ENCODE data around the gene SLIT1. TPM values are rescaled to one million over a fixed set of nuclear protein-coding genes. Genes with fewer than 3 reads are reported as not detected.
A peak's percentile ranks its signal among the peaks of the same experiment; 100 is the strongest.

SLIT1 gene
- polyA plus RNA-seq, 1 donor from 2014 or later, result 9.5 TPM

GRCh38 chr10:97100657-97101056 is 85.1 kb downstream of the SLIT1 start:
- no peak overlapping the region for H3K4me3 ChIP-seq (ENCODE audit: low read length)
- TF ChIP-seq MXI1 (conservative IDR thresholded peaks at IDR 0.05; ENCODE audit: poor library complexity, severe bottlenecking), result no peak
- no peak for TF ChIP-seq TAF1 (IDR thresholded peaks at IDR 0.05; ENCODE audit: low read depth)
- TF ChIP-seq RAD21 (conservative IDR thresholded peaks at IDR 0.05), result no peak
- TF ChIP-seq, protein P1, sequence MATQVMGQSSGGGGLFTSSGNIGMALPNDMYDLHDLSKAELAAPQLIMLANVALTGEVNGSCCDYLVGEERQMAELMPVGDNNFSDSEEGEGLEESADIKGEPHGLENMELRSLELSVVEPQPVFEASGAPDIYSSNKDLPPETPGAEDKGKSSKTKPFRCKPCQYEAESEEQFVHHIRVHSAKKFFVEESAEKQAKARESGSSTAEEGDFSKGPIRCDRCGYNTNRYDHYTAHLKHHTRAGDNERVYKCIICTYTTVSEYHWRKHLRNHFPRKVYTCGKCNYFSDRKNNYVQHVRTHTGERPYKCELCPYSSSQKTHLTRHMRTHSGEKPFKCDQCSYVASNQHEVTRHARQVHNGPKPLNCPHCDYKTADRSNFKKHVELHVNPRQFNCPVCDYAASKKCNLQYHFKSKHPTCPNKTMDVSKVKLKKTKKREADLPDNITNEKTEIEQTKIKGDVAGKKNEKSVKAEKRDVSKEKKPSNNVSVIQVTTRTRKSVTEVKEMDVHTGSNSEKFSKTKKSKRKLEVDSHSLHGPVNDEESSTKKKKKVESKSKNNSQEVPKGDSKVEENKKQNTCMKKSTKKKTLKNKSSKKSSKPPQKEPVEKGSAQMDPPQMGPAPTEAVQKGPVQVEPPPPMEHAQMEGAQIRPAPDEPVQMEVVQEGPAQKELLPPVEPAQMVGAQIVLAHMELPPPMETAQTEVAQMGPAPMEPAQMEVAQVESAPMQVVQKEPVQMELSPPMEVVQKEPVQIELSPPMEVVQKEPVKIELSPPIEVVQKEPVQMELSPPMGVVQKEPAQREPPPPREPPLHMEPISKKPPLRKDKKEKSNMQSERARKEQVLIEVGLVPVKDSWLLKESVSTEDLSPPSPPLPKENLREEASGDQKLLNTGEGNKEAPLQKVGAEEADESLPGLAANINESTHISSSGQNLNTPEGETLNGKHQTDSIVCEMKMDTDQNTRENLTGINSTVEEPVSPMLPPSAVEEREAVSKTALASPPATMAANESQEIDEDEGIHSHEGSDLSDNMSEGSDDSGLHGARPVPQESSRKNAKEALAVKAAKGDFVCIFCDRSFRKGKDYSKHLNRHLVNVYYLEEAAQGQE (IDR thresholded peaks at IDR 0.05; ENCODE audit: borderline replicate concordance), result no peak
- TF ChIP-seq, protein P2, sequence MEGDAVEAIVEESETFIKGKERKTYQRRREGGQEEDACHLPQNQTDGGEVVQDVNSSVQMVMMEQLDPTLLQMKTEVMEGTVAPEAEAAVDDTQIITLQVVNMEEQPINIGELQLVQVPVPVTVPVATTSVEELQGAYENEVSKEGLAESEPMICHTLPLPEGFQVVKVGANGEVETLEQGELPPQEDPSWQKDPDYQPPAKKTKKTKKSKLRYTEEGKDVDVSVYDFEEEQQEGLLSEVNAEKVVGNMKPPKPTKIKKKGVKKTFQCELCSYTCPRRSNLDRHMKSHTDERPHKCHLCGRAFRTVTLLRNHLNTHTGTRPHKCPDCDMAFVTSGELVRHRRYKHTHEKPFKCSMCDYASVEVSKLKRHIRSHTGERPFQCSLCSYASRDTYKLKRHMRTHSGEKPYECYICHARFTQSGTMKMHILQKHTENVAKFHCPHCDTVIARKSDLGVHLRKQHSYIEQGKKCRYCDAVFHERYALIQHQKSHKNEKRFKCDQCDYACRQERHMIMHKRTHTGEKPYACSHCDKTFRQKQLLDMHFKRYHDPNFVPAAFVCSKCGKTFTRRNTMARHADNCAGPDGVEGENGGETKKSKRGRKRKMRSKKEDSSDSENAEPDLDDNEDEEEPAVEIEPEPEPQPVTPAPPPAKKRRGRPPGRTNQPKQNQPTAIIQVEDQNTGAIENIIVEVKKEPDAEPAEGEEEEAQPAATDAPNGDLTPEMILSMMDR (IDR thresholded peaks at IDR 0.05; ENCODE audit: poor library complexity, severe bottlenecking), result no peak
- no peak for TF ChIP-seq POLR2AphosphoS5 (IDR thresholded peaks at IDR 0.05)
- no peak for TF ChIP-seq EP300 (conservative IDR thresholded peaks at IDR 0.05; ENCODE audit: poor library complexity, severe bottlenecking)
- TF ChIP-seq SMC3 (conservative IDR thresholded peaks at IDR 0.05; ENCODE audit: poor library complexity), result no peak
- TF ChIP-seq EZH2 (IDR thresholded peaks at IDR 0.05; ENCODE audit: borderline replicate concordance, insufficient read depth, low read length, poor library complexity, severe bottlenecking), result no peak
- H3K27me3 ChIP-seq (ENCODE audit: insufficient read depth, low read depth, low read length), result peaks cover 30% of the 10 kb centered on the region
- H3K4me2 ChIP-seq (ENCODE audit: low read length), result no peak overlapping the region
- no peaks in the 10 kb centered on the region for H3K9me2 ChIP-seq (ENCODE audit: insufficient read depth, low read length)
- H3K36me3 ChIP-seq (ENCODE audit: insufficient read depth, low read length), result no peaks in the 10 kb centered on the region
- no peak overlapping the region for H3K9ac ChIP-seq (ENCODE audit: low read length)
- H4K20me1 ChIP-seq (ENCODE audit: insufficient read depth), result no peaks in the 10 kb centered on the region
- peaks cover 4% of the 10 kb centered on the region for H3F3A ChIP-seq (ENCODE audit: insufficient read depth, low read length, poor library complexity, severe bottlenecking)
- no peaks in the 10 kb centered on the region for H3K9me3 ChIP-seq (ENCODE audit: low read length)
- H3K79me2 ChIP-seq (replicated peaks; ENCODE audit: insufficient read depth, low read length), result no peaks in the 10 kb centered on the region
- H3K27ac ChIP-seq (ENCODE audit: low read length), result no peak overlapping the region
- H2AFZ ChIP-seq (ENCODE audit: low read depth, low read length), result no peak overlapping the region

GRCh38 chr10:97099868-97100267 is 85.9 kb downstream of the SLIT1 start:
- no peaks in the 10 kb centered on the region for H3K36me3 ChIP-seq (ENCODE audit: insufficient read depth, low read length)
- H3K27ac ChIP-seq (ENCODE audit: low read length), result no peak overlapping the region
- H3K9me3 ChIP-seq (ENCODE audit: low read length), result no peaks in the 10 kb centered on the region
- no peaks in the 10 kb centered on the region for H3K79me2 ChIP-seq (replicated peaks; ENCODE audit: insufficient read depth, low read length)
- no peaks in the 10 kb centered on the region for H3K9me2 ChIP-seq (ENCODE audit: insufficient read depth, low read length)
- peaks cover 4% of the 10 kb centered on the region for H3F3A ChIP-seq (ENCODE audit: insufficient read depth, low read length, poor library complexity, severe bottlenecking)
- H3K4me2 ChIP-seq (ENCODE audit: low read length), result no peak overlapping the region
- H3K4me3 ChIP-seq (ENCODE audit: low read length), result no peak overlapping the region
- no peak overlapping the region for H2AFZ ChIP-seq (ENCODE audit: low read depth, low read length)
- no peaks in the 10 kb centered on the region for H4K20me1 ChIP-seq (ENCODE audit: insufficient read depth)
- peaks cover 30% of the 10 kb centered on the region for H3K27me3 ChIP-seq (ENCODE audit: insufficient read depth, low read depth, low read length)
- no peak overlapping the region for H3K9ac ChIP-seq (ENCODE audit: low read length)
- TF ChIP-seq EP300 (conservative IDR thresholded peaks at IDR 0.05; ENCODE audit: poor library complexity, severe bottlenecking) (peak; percentile 79), EZH2 (IDR thresholded peaks at IDR 0.05; ENCODE audit: borderline replicate concordance, insufficient read depth, low read length, poor library complexity, severe bottlenecking) (no peak), SMC3 (conservative IDR thresholded peaks at IDR 0.05; ENCODE audit: poor library complexity) (no peak), POLR2AphosphoS5 (IDR thresholded peaks at IDR 0.05) (peak; percentile 55), TAF1 (IDR thresholded peaks at IDR 0.05; ENCODE audit: low read depth) (no peak)
- TF ChIP-seq, protein P1 (IDR thresholded peaks at IDR 0.05; ENCODE audit: borderline replicate concordance), result no peak

All from neural cell (in vitro differentiated cells).